CD14-positive monocyte (primary cell): ENCODE data around the gene DCC. TPM values are rescaled to one million over a fixed set of nuclear protein-coding genes. Genes with fewer than 3 reads are reported as not detected.

ENCODE experiments used
- DNase-seq, 3 donors: peaks; one replicate each; pipeline ENCODE4 v3.0.0-alpha.2; 2011 to 2022
- H2AFZ ChIP-seq: 2 replicates; pipeline ENCODE4 v1.6.0; 2012; ENCODE audit warnings: mild to moderate bottlenecking, low read depth, low read length, inconsistent platforms; ENCODE audit not compliant: insufficient read depth, poor library complexity, severe bottlenecking
- H3K27ac ChIP-seq, 2 donors: 1 replicate in 1 of 2; 2 replicates in 1 of 2; pipeline ENCODE4 v1.5.1; 2012 to 2013; ENCODE audit warnings: low read length in 2 of 2, control low read depth in 1 of 2, inconsistent platforms in 1 of 2, low read depth in 1 of 2, mild to moderate bottlenecking in 1 of 2
- H3K27me3 ChIP-seq, 2 donors: one replicate each; pipeline versions ENCODE4 v1.6.0 to v1.6.1; 2011 to 2013; ENCODE audit warnings: low read length in 2 of 2; ENCODE audit not compliant: control insufficient read depth in 2 of 2, insufficient read depth in 2 of 2
- H3K36me3 ChIP-seq, 2 donors: replicated peaks in 1 of 2; 1 replicate in 1 of 2; 2 replicates in 1 of 2; pipeline versions ENCODE4 v1.5.1 to v1.6.1; 2012 to 2013; ENCODE audit warnings: low read length in 2 of 2, control low read depth in 1 of 2, inconsistent platforms in 1 of 2, mild to moderate bottlenecking in 1 of 2; ENCODE audit not compliant: insufficient read depth in 2 of 2, control insufficient read depth in 1 of 2
- H3K4me1 ChIP-seq, 2 donors: 1 replicate in 1 of 2; 2 replicates in 1 of 2; pipeline versions ENCODE4 v1.5.1 to v1.6.1; 2012 to 2013; ENCODE audit warnings: low read length in 2 of 2, control low read depth in 1 of 2, inconsistent platforms in 1 of 2, mild to moderate bottlenecking in 1 of 2, moderate library complexity in 1 of 2; ENCODE audit not compliant: insufficient read depth in 2 of 2, control insufficient read depth in 1 of 2
- H3K4me2 ChIP-seq: replicated peaks from 2 replicates; pipeline ENCODE3; 2012; ENCODE audit warnings: low read length, moderate library complexity, mild to moderate bottlenecking; ENCODE audit not compliant: poor library complexity, severe bottlenecking; ENCODE audit errors: extremely low read depth
- H3K4me3 ChIP-seq, 3 experiments: fragments of 200-600 bp in 1 of 3; sonication (generic) in 1 of 3; replicated peaks in 1 of 3; 1 replicate in 2 of 3; 2 replicates in 1 of 3; pipeline ENCODE4 v1.5.1; 2011 to 2013; ENCODE audit warnings: low read length in 3 of 3, mild to moderate bottlenecking in 3 of 3, control low read depth in 2 of 3, low read depth in 2 of 3, inconsistent platforms in 1 of 3, moderate library complexity in 1 of 3
- H3K79me2 ChIP-seq: 2 replicates; pipeline ENCODE4 v1.6.0; 2012; ENCODE audit warnings: mild to moderate bottlenecking, control low read depth, inconsistent platforms, low read length, moderate library complexity; ENCODE audit not compliant: insufficient read depth
- H3K9ac ChIP-seq: 2 replicates; pipeline ENCODE4 v1.6.0; 2017; ENCODE audit warnings: low read length, mild to moderate bottlenecking; ENCODE audit not compliant: insufficient read depth, poor library complexity, severe bottlenecking
- H3K9me3 ChIP-seq, 2 donors: replicated peaks in 1 of 2; 1 replicate in 1 of 2; 2 replicates in 1 of 2; pipeline versions ENCODE4 v1.5.1 to v1.6.1; 2012 to 2013; ENCODE audit warnings: low read length in 2 of 2, control low read depth in 1 of 2; ENCODE audit not compliant: control insufficient read depth in 1 of 2, insufficient read depth in 1 of 2
- H4K20me1 ChIP-seq: 2 replicates; pipeline ENCODE4 v1.6.0; 2012; ENCODE audit warnings: mild to moderate bottlenecking, low read length, control low read depth, moderate library complexity; ENCODE audit not compliant: insufficient read depth
- H3K27ac Mint-ChIP-seq, 7 donors: one replicate each; pipeline ENCODE4 v1.8.0; 2020; ENCODE audit warnings: mild to moderate bottlenecking in 7 of 7, mixed read lengths in 7 of 7, moderate library complexity in 6 of 7, inconsistent platforms in 2 of 7
- H3K27me3 Mint-ChIP-seq, 3 donors: one replicate each; pipeline ENCODE4 v1.8.0; 2021 to 2022; ENCODE audit warnings: low read depth in 3 of 3, mild to moderate bottlenecking in 3 of 3, mixed read lengths in 3 of 3, moderate library complexity in 3 of 3, inconsistent platforms in 1 of 3
- H3K36me3 Mint-ChIP-seq, 2 donors: one replicate each; pipeline ENCODE4 v1.8.0; 2020; ENCODE audit warnings: mixed read lengths in 2 of 2, inconsistent platforms in 1 of 2, mild to moderate bottlenecking in 1 of 2
- H3K4me1 Mint-ChIP-seq: one replicate; pipeline ENCODE4 v1.8.0; 2020; ENCODE audit warnings: mild to moderate bottlenecking, mixed read lengths
- H3K4me3 Mint-ChIP-seq, 2 donors: one replicate each; pipeline ENCODE4 v1.8.0; 2020; ENCODE audit warnings: mild to moderate bottlenecking in 2 of 2, mixed read lengths in 2 of 2, moderate library complexity in 1 of 2
- H3K9me3 Mint-ChIP-seq, 7 donors: one replicate each; pipeline ENCODE4 v1.8.0; 2020 to 2022; ENCODE audit warnings: mixed read lengths in 7 of 7, mild to moderate bottlenecking in 6 of 7, moderate library complexity in 6 of 7, inconsistent platforms in 2 of 7
- CTCF ChIP-seq: fragments of 200-600 bp; IDR thresholded peaks from one replicate; pipeline ENCODE4 v1.8.0; 2022; ENCODE audit warnings: antibody characterized with exemption, mild to moderate bottlenecking
- WGBS: methylation state at CpG from one replicate; pipeline ENCODE4 v1.1.5; 2013; ENCODE audit warnings: missing lambda C conversion rate; ENCODE audit not compliant: insufficient coverage; 5-methylcytosine and 5-hydroxymethylcytosine counted together
- intact Hi-C, 2 donors: fragments of 100-400 bp; cut with micrococcal nuclease; formaldehyde crosslinking; loops; one replicate each; pipeline versions ENCODE4 v1.15.0 to v1.15.1; 2023
- polyA plus RNA-seq, 3 donors: library from polyadenylated mRNA; depleted of rRNA in 1 of 3; unstranded in 2 of 3; stranded (reverse) in 1 of 3; fragments of 300-500 nt in 2 of 3; fragments of >200 nt in 1 of 3; fragmentation: Illumina TruSeq in 2 of 3; gene quantifications; 1 replicate in 2 of 3; 2 replicates in 1 of 3; pipeline ENCODE4 v1.2.3, GENCODE V29; 2012 to 2021

The DCC gene
- polyA plus RNA-seq, 3 donors, result not detected

GRCh38 chr18:52894801-52895200 is 554.8 kb downstream of the DCC start:
- Histone ChIP-seq H3K9ac (no peak overlapping the region), H2AFZ (no peak overlapping the region), H4K20me1 (no peaks in the 10 kb centered on the region), H3K4me1 (no peaks in the 10 kb centered on the region), H3K4me3 (no peak overlapping the region), H3K36me3 (no peaks in the 10 kb centered on the region), H3K27ac (no peak overlapping the region), H3K27me3 (no peaks in the 10 kb centered on the region), H3K79me2 (no peaks in the 10 kb centered on the region), H3K9me3 (no peaks in the 10 kb centered on the region), H3K4me2 (no peak overlapping the region)
- no peak for TF ChIP-seq CTCF
- intact Hi-C loops, result no loop called here
- Mint-ChIP-seq H3K36me3 (no peaks in the 10 kb centered on the region), H3K9me3 (peaks cover 0 to 2% (median 0%) of the 10 kb centered on the region in 7 donors), H3K4me1 (no peaks in the 10 kb centered on the region), H3K27ac (no peak overlapping the region), H3K4me3 (no peak overlapping the region), H3K27me3 (no peaks in the 10 kb centered on the region)
- no CpG with 5 or more reads among the region's 3 CpGs for whole genome bisulfite sequencing
- no peak for DNase-seq

DNA sequence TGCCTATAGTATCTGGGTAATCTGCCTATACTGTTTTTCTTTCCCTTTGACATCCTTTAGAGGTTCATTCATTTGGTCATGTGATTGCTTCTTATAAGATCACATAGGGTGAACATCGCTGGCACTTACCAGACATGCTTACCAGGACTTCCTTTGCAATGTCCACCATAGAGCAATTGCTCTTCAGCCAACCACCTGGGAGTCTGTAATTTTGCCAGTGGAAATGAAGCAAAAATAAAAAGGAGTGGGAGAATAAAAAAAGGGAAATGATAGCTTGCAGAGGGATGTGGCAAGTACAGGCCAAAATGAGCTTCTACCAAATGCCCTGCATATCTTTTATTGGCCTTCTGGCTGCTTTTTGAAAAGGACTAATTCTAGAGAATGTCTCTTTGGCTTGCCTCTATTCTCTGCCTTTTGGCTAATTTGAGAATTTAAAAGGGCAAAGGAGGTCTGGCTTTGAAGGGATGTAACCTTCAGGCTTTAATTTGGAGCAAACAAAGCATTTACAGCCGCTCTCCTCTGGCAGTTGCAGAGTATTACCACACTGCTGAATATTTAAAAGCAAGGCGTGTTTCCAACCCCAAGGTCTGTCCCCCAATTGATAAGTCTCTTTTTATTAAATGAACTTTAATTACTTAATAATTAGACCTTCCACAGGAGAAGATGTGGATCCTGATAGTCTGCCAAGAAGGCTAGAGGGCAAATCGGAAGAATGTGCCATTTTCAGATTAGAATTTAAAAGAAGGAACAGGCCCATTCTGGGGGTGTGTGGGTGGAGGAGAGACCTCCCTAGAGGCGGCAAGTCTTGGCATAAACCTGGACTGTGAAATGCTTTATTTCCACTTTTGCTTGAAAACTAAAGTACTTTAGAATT is 557.9 kb downstream of the DCC start:
- no peaks in the 10 kb centered on the region for H3K4me1 Mint-ChIP-seq
- H3K9me3 ChIP-seq, result no peaks in the 10 kb centered on the region
- H3K36me3 Mint-ChIP-seq, result no peaks in the 10 kb centered on the region
- no peaks in the 10 kb centered on the region for H4K20me1 ChIP-seq
- DNase-seq, result no peak
- H3K79me2 ChIP-seq, result no peaks in the 10 kb centered on the region
- intact Hi-C loops, result no loop called here
- H3K4me3 Mint-ChIP-seq, result no peak overlapping the region
- no peak for TF ChIP-seq CTCF
- no peak overlapping the region for H3K4me3 ChIP-seq
- no peak overlapping the region for H3K4me2 ChIP-seq
- H3K27ac Mint-ChIP-seq, result no peak overlapping the region
- H3K4me1 ChIP-seq, result no peaks in the 10 kb centered on the region
- no peaks in the 10 kb centered on the region for H3K36me3 ChIP-seq
- H3K9ac ChIP-seq, result no peak overlapping the region
- H2AFZ ChIP-seq, result no peak overlapping the region
- H3K9me3 Mint-ChIP-seq, result peaks cover 0 to 2% (median 0%) of the 10 kb centered on the region in 7 donors
- 100% methylated on average over 1 of the region's 5 CpGs for WGBS
- no peaks in the 10 kb centered on the region for H3K27me3 Mint-ChIP-seq
- no peaks in the 10 kb centered on the region for H3K27me3 ChIP-seq
- H3K27ac ChIP-seq, result no peak overlapping the region
